H9 (cell line): Measurements from ENCODE around the gene ITPR3. TPM values are rescaled to one million over a fixed set of nuclear protein-coding genes. Genes with fewer than 3 reads are reported as not detected.

Source experiments
- DNase-seq: peaks from one replicate; pipeline ENCODE4 v3.0.0-alpha.2; 2017
- H2AFZ ChIP-seq: one replicate; pipeline ENCODE4 v1.6.1; 2013; ENCODE audit warnings: mild to moderate bottlenecking, low read length, control low read depth, moderate library complexity
- H2AK5ac ChIP-seq: 2 replicates; pipeline ENCODE4 v1.6.1; 2013; ENCODE audit warnings: low read length, control low read depth, mixed read lengths; ENCODE audit not compliant: insufficient read length
- H2BK120ac ChIP-seq: one replicate; pipeline ENCODE4 v1.6.1; 2013; ENCODE audit warnings: low read depth, mild to moderate bottlenecking, low read length, control low read depth, inconsistent platforms; ENCODE audit not compliant: poor library complexity, severe bottlenecking
- H2BK12ac ChIP-seq: 2 replicates; pipeline ENCODE4 v1.6.1; 2013; ENCODE audit warnings: low read length, control low read depth, mixed read lengths, low read depth; ENCODE audit not compliant: insufficient read length
- H2BK15ac ChIP-seq: 2 replicates; pipeline ENCODE4 v1.6.1; 2013; ENCODE audit warnings: low read depth, low read length, control low read depth
- H2BK20ac ChIP-seq: one replicate; pipeline ENCODE4 v1.6.1; 2013; ENCODE audit warnings: low read depth, mild to moderate bottlenecking, low read length, control low read depth, inconsistent platforms; ENCODE audit not compliant: poor library complexity, severe bottlenecking
- H2BK5ac ChIP-seq: 2 replicates; pipeline ENCODE4 v1.6.1; 2013; ENCODE audit warnings: low read length, control low read depth, mixed read lengths; ENCODE audit not compliant: insufficient read length
- H3K14ac ChIP-seq: 2 replicates; pipeline ENCODE4 v1.6.1; 2013; ENCODE audit warnings: low read length, control low read depth; ENCODE audit not compliant: insufficient read depth
- H3K18ac ChIP-seq: 2 replicates; pipeline ENCODE4 v1.6.1; 2013; ENCODE audit warnings: low read depth, mild to moderate bottlenecking, mixed read lengths, low read length, control low read depth; ENCODE audit not compliant: insufficient read length
- H3K23ac ChIP-seq: 2 replicates; pipeline ENCODE4 v1.6.1; 2013; ENCODE audit warnings: low read length, control low read depth, mixed read lengths, low read depth; ENCODE audit not compliant: insufficient read length
- H3K23me2 ChIP-seq: 2 replicates; pipeline ENCODE4 v1.6.1; 2013; ENCODE audit warnings: low read depth, mild to moderate bottlenecking, mixed read lengths, low read length, control low read depth; ENCODE audit not compliant: insufficient read length, poor library complexity, severe bottlenecking
- H3K27ac ChIP-seq: 2 replicates; pipeline ENCODE4 v1.5.1; 2013; ENCODE audit warnings: low read length, control low read depth, mixed read lengths, low read depth; ENCODE audit not compliant: insufficient read length
- H3K27me3 ChIP-seq: 2 replicates; pipeline ENCODE4 v1.6.1; 2013; ENCODE audit warnings: low read length, control low read depth, inconsistent platforms; ENCODE audit not compliant: insufficient read depth
- H3K4ac ChIP-seq: 2 replicates; pipeline ENCODE4 v1.6.1; 2013; ENCODE audit warnings: low read depth, mild to moderate bottlenecking, control low read depth, inconsistent platforms, low read length, moderate library complexity
- H3K4me1 ChIP-seq: 2 replicates; pipeline ENCODE4 v1.6.1; 2013; ENCODE audit warnings: low read length, control low read depth, inconsistent platforms; ENCODE audit not compliant: insufficient read depth
- H3K4me2 ChIP-seq: 2 replicates; pipeline ENCODE4 v1.6.1; 2013; ENCODE audit warnings: low read length, control low read depth, mixed read lengths; ENCODE audit not compliant: insufficient read length, insufficient read depth
- H3K56ac ChIP-seq: 2 replicates; pipeline ENCODE4 v1.6.1; 2013; ENCODE audit warnings: low read depth, mild to moderate bottlenecking, mixed read lengths, low read length, control low read depth; ENCODE audit not compliant: insufficient read length
- H3K79me1 ChIP-seq: 2 replicates; pipeline ENCODE4 v1.6.1; 2013; ENCODE audit warnings: low read depth, mild to moderate bottlenecking, moderate library complexity, low read length, control low read depth, inconsistent platforms; ENCODE audit not compliant: insufficient read depth, poor library complexity, severe bottlenecking
- H3K79me2 ChIP-seq: 2 replicates; pipeline ENCODE4 v1.6.1; 2013; ENCODE audit warnings: low read length, control low read depth, inconsistent platforms; ENCODE audit not compliant: insufficient read depth
- H3K9ac ChIP-seq: 2 replicates; pipeline ENCODE4 v1.6.1; 2013; ENCODE audit warnings: low read length, control low read depth, mixed read lengths; ENCODE audit not compliant: insufficient read length; ENCODE audit errors: extremely low read depth
- H3K9me3 ChIP-seq: one replicate; pipeline ENCODE4 v1.6.1; 2013; ENCODE audit warnings: low read depth, low read length, inconsistent platforms; ENCODE audit not compliant: control insufficient read depth
- H3T11ph ChIP-seq: one replicate; pipeline ENCODE4 v1.6.1; 2013; ENCODE audit warnings: mild to moderate bottlenecking, low read length, control low read depth, inconsistent platforms
- H4K20me1 ChIP-seq: one replicate; pipeline ENCODE4 v1.6.1; 2013; ENCODE audit not compliant: control insufficient read depth, insufficient read length, insufficient read depth
- H4K5ac ChIP-seq: 2 replicates; pipeline ENCODE4 v1.6.1; 2013; ENCODE audit warnings: low read depth, mild to moderate bottlenecking, mixed read lengths, low read length, control low read depth; ENCODE audit not compliant: insufficient read length
- H4K8ac ChIP-seq: replicated peaks from 2 replicates; pipeline ENCODE4 v1.6.1; 2013; ENCODE audit warnings: low read length, control low read depth, mixed read lengths, low read depth; ENCODE audit not compliant: insufficient read length
- H4K91ac ChIP-seq: 2 replicates; pipeline ENCODE4 v1.6.1; 2013; ENCODE audit warnings: low read depth, mild to moderate bottlenecking, moderate library complexity, mixed read lengths, low read length, control low read depth; ENCODE audit not compliant: insufficient read length
- H3K27ac Mint-ChIP-seq, 3 experiments: 2 replicates in 2 of 3; 3 replicates in 1 of 3; pipeline ENCODE4 v1.8.0; 2020 to 2021; ENCODE audit warnings: mixed read lengths in 3 of 3, mild to moderate bottlenecking in 1 of 3, moderate library complexity in 1 of 3
- H3K27me3 Mint-ChIP-seq: 2 replicates; pipeline ENCODE4 v1.8.0; 2021; ENCODE audit warnings: low read depth, mild to moderate bottlenecking, moderate library complexity, mixed read lengths
- H3K36me3 Mint-ChIP-seq, 3 experiments: 2 replicates in 2 of 3; 3 replicates in 1 of 3; pipeline ENCODE4 v1.8.0; 2020 to 2021; ENCODE audit warnings: low read depth in 3 of 3, mixed read lengths in 3 of 3; ENCODE audit not compliant: insufficient read depth in 1 of 3
- H3K4me1 Mint-ChIP-seq, 2 experiments: 2 replicates each; pipeline ENCODE4 v1.8.0; 2020; ENCODE audit warnings: mixed read lengths in 2 of 2
- H3K4me3 Mint-ChIP-seq, 2 experiments: 2 replicates in 1 of 2; 3 replicates in 1 of 2; pipeline ENCODE4 v1.8.0; 2020 to 2021; ENCODE audit warnings: mild to moderate bottlenecking in 2 of 2, mixed read lengths in 2 of 2, moderate library complexity in 1 of 2
- H3K9me3 Mint-ChIP-seq, 2 experiments: 2 replicates in 1 of 2; 3 replicates in 1 of 2; pipeline ENCODE4 v1.8.0; 2020; ENCODE audit warnings: mild to moderate bottlenecking in 2 of 2, mixed read lengths in 2 of 2, moderate library complexity in 1 of 2
- WGBS: extraction: QIAGEN DNeasy Blood & Tissue Kit; methylation state at CpG from one replicate; pipeline ENCODE4 v1.1.7; 2013; ENCODE audit warnings: missing lambda C conversion rate, low lambda C conversion rate, mixed read lengths; ENCODE audit not compliant: insufficient read length; ENCODE audit errors: extremely low coverage; 5-methylcytosine and 5-hydroxymethylcytosine counted together
- total RNA-seq: library from RNA; stranded (reverse); gene quantifications from 2 replicates; pipeline ENCODE4 v1.2.1, GENCODE V29; 2021
- TF ChIP-seq, protein P1 (sequence below): fragments of 200-600 bp; sonication (generic); conservative IDR thresholded peaks from 3 replicates; pipeline ENCODE4 v1.8.0; 2021; ENCODE audit warnings: antibody characterized with exemption, mild to moderate bottlenecking

The ITPR3 gene
- total RNA-seq, 1 experiment from 2014 or later = 40.3 TPM

- no peak within 1 kb of the TSS for H4K8ac ChIP-seq
- Mint-ChIP-seq H3K4me1 (peaks cover 30 to 43% of the 10 kb centered on the region in 2 experiments), H3K9me3 (no peaks in the 10 kb centered on the region), H3K36me3 (peaks cover 18 to 40% (median 40%) of the 10 kb centered on the region in 3 experiments; a peak in 6 of 7 replicates), H3K27ac (peak within 1 kb of the TSS; percentile 96 to 100 (median 98)), H3K4me3 (peak within 1 kb of the TSS; percentile 89 to 92), H3K27me3 (no peaks in the 10 kb centered on the region; the same call in none of the 2 replicates)
- H3K9ac ChIP-seq = peak within 1 kb of the TSS; percentile 92
- H3K79me2 ChIP-seq = peaks cover 2% of the 10 kb centered on the region; the same call in 1 of the 2 replicates
- H4K5ac ChIP-seq = no peak within 1 kb of the TSS
- peak within 1 kb of the TSS; percentile 94 for H3K18ac ChIP-seq
- H3K4me2 ChIP-seq = peak within 1 kb of the TSS; percentile 57
- WGBS = no CpG with 5 or more reads among the region's 73 CpGs
- H4K91ac ChIP-seq = no peak within 1 kb of the TSS
- peak; percentile 97 for DNase-seq
- H2AK5ac ChIP-seq = no peak within 1 kb of the TSS
- H3K56ac ChIP-seq = no peak within 1 kb of the TSS
- H2AFZ ChIP-seq = peak within 1 kb of the TSS; percentile 76
- H3K9me3 ChIP-seq = no peaks in the 10 kb centered on the region
- no peak within 1 kb of the TSS for H2BK15ac ChIP-seq
- H2BK20ac ChIP-seq = no peak within 1 kb of the TSS
- no peaks in the 10 kb centered on the region for H3K27me3 ChIP-seq
- H3T11ph ChIP-seq = no peak within 1 kb of the TSS
- TF ChIP-seq, protein P1, sequence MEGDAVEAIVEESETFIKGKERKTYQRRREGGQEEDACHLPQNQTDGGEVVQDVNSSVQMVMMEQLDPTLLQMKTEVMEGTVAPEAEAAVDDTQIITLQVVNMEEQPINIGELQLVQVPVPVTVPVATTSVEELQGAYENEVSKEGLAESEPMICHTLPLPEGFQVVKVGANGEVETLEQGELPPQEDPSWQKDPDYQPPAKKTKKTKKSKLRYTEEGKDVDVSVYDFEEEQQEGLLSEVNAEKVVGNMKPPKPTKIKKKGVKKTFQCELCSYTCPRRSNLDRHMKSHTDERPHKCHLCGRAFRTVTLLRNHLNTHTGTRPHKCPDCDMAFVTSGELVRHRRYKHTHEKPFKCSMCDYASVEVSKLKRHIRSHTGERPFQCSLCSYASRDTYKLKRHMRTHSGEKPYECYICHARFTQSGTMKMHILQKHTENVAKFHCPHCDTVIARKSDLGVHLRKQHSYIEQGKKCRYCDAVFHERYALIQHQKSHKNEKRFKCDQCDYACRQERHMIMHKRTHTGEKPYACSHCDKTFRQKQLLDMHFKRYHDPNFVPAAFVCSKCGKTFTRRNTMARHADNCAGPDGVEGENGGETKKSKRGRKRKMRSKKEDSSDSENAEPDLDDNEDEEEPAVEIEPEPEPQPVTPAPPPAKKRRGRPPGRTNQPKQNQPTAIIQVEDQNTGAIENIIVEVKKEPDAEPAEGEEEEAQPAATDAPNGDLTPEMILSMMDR = peak; percentile 71
- no peak within 1 kb of the TSS for H2BK12ac ChIP-seq
- peaks cover 10% of the 10 kb centered on the region; the same call in 1 of the 2 replicates for H3K4me1 ChIP-seq
- H2BK120ac ChIP-seq = no peak within 1 kb of the TSS
- peak within 1 kb of the TSS; percentile 91 for H3K14ac ChIP-seq
- peak within 1 kb of the TSS; percentile 9 for H3K27ac ChIP-seq
- H3K23ac ChIP-seq = no peak within 1 kb of the TSS
- peaks cover 7% of the 10 kb centered on the region for H3K79me1 ChIP-seq
- no peak within 1 kb of the TSS for H2BK5ac ChIP-seq
- H3K23me2 ChIP-seq = peaks cover 5% of the 10 kb centered on the region
- H4K20me1 ChIP-seq = no peaks in the 10 kb centered on the region
- no peak within 1 kb of the TSS for H3K4ac ChIP-seq
Observed at GRCh38 chr6:33711140-33712129, 90.3 kb downstream of the ITPR3 start, which contains the start of gene UQCC2. Gene UQCC2 (minus strand): TSS chr6:33711700. CDS start chr6:33711686, 14 bp downstream.
